Skeletal muscle tissue (tissue), 4 donors: Measurements from ENCODE around the gene HOXB2. TPM values are rescaled to one million over a fixed set of nuclear protein-coding genes. Genes with fewer than 3 reads are reported as not detected.

Experiments
- H3K27ac ChIP-seq: one replicate; pipeline ENCODE4 v1.7.0; 2013; ENCODE audit warnings: mild to moderate bottlenecking, low read depth, low read length, inconsistent platforms
- H3K27me3 ChIP-seq, 3 donors: one replicate each; pipeline ENCODE4 v1.7.0; 2013; ENCODE audit warnings: low read length in 3 of 3; ENCODE audit not compliant: control insufficient read depth in 3 of 3, insufficient read depth in 3 of 3
- H3K36me3 ChIP-seq, 3 donors: one replicate each; pipeline ENCODE4 v1.7.0; 2013; ENCODE audit warnings: low read length in 3 of 3; ENCODE audit not compliant: control insufficient read depth in 3 of 3, insufficient read depth in 3 of 3
- H3K4me1 ChIP-seq, 3 donors: one replicate each; pipeline ENCODE4 v1.7.0; 2013; ENCODE audit warnings: low read length in 3 of 3, mild to moderate bottlenecking in 3 of 3; ENCODE audit not compliant: control insufficient read depth in 3 of 3, insufficient read depth in 3 of 3
- H3K4me3 ChIP-seq, 3 donors: one replicate each; pipeline ENCODE4 v1.7.0; 2013; ENCODE audit warnings: low read length in 3 of 3
- H3K9ac ChIP-seq, 3 donors: one replicate each; pipeline ENCODE4 v1.7.0; 2013; ENCODE audit warnings: low read length in 3 of 3, mild to moderate bottlenecking in 3 of 3, moderate library complexity in 2 of 3, low read depth in 1 of 3
- H3K9me3 ChIP-seq, 3 donors: one replicate each; pipeline ENCODE4 v1.7.0; 2013; ENCODE audit warnings: low read length in 3 of 3; ENCODE audit not compliant: control insufficient read depth in 3 of 3
- total RNA-seq: library from RNA; depleted of rRNA; stranded (reverse); fragments of >200 nt; gene quantifications from one replicate; pipeline ENCODE4 v1.2.3, GENCODE V29; 2014
- donor health status: Osteomylitis.

HOXB2 gene
- total RNA-seq, 1 donor from 2014 or later = 3.1 TPM

GRCh38 chr17:48567209-48567608 is 22.3 kb upstream of the HOXB2 start:
- H3K9ac ChIP-seq = no peak overlapping the region
- peaks cover 20 to 92% (median 83%) of the 10 kb centered on the region in 3 donors for H3K27me3 ChIP-seq
- peaks cover 8 to 25% (median 12%) of the 10 kb centered on the region in 3 donors for H3K4me1 ChIP-seq
- peaks cover 0 to 2% (median 0%) of the 10 kb centered on the region in 3 donors for H3K36me3 ChIP-seq
- H3K27ac ChIP-seq = no peak overlapping the region
- H3K9me3 ChIP-seq = no peaks in the 10 kb centered on the region
- no peak overlapping the region for H3K4me3 ChIP-seq

GRCh38 chr17:48566717-48567116 is 21.8 kb upstream of the HOXB2 start:
- H3K9me3 ChIP-seq = no peaks in the 10 kb centered on the region
- no peak overlapping the region for H3K27ac ChIP-seq
- H3K4me1 ChIP-seq = peaks cover 8 to 21% (median 12%) of the 10 kb centered on the region in 3 donors
- no peak overlapping the region for H3K9ac ChIP-seq
- peaks cover 0 to 2% (median 0%) of the 10 kb centered on the region in 3 donors for H3K36me3 ChIP-seq
- no peak overlapping the region for H3K4me3 ChIP-seq
- peaks cover 20 to 91% (median 81%) of the 10 kb centered on the region in 3 donors for H3K27me3 ChIP-seq

GRCh38 chr17:48565925-48566710 is 21.2 kb upstream of the HOXB2 start:
- Histone ChIP-seq H3K9me3 (no peaks in the 10 kb centered on the region), H3K36me3 (peaks cover 0 to 2% (median 0%) of the 10 kb centered on the region in 3 donors), H3K4me1 (peaks cover 8 to 21% (median 12%) of the 10 kb centered on the region in 3 donors), H3K27me3 (peaks cover 20 to 91% (median 75%) of the 10 kb centered on the region in 3 donors), H3K9ac (no peak overlapping the region), H3K4me3 (no peak overlapping the region), H3K27ac (no peak overlapping the region)

- Histone ChIP-seq H3K27me3 (peaks cover 18 to 88% (median 73%) of the 10 kb centered on the region in 3 donors), H3K4me1 (peaks cover 6 to 24% (median 12%) of the 10 kb centered on the region in 3 donors), H3K36me3 (peaks cover 0 to 2% (median 0%) of the 10 kb centered on the region in 3 donors), H3K9ac (no peak overlapping the region), H3K9me3 (no peaks in the 10 kb centered on the region), H3K27ac (no peak overlapping the region), H3K4me3 (peak overlapping the region in 1 of 3 donors; percentile 78)
Observed at GRCh38 chr17:48565022-48565554, 20.2 kb upstream of the HOXB2 start.

GRCh38 chr17:48564188-48565021 is 19.5 kb upstream of the HOXB2 start:
- Histone ChIP-seq H3K27ac (no peak overlapping the region), H3K9me3 (no peaks in the 10 kb centered on the region), H3K9ac (peak overlapping the region in 2 of 3 donors; percentile 64 to 68), H3K27me3 (peaks cover 19 to 88% (median 70%) of the 10 kb centered on the region in 3 donors), H3K4me3 (peak overlapping the region; percentile 35 to 78 (median 42)), H3K36me3 (peaks cover 0 to 2% (median 0%) of the 10 kb centered on the region in 3 donors), H3K4me1 (peaks cover 6 to 24% (median 12%) of the 10 kb centered on the region in 3 donors)

GRCh38 chr17:48563867-48564187 is 18.9 kb upstream of the HOXB2 start:
- Histone ChIP-seq H3K36me3 (peaks cover 0 to 5% (median 0%) of the 10 kb centered on the region in 3 donors), H3K4me1 (peaks cover 4 to 24% (median 12%) of the 10 kb centered on the region in 3 donors)

GRCh38 chr17:48563385-48563838 is 18.5 kb upstream of the HOXB2 start:
- Histone ChIP-seq H3K4me3 (no peak overlapping the region), H3K9ac (no peak overlapping the region), H3K27me3 (peaks cover 19 to 87% (median 68%) of the 10 kb centered on the region in 3 donors), H3K27ac (no peak overlapping the region), H3K9me3 (no peaks in the 10 kb centered on the region), H3K36me3 (peaks cover 0 to 5% (median 0%) of the 10 kb centered on the region in 3 donors), H3K4me1 (peaks cover 4 to 24% (median 12%) of the 10 kb centered on the region in 3 donors)

More at GRCh38 chr17:48563867-48564187, 18.9 kb upstream of the HOXB2 start:
- no peak overlapping the region for H3K27ac ChIP-seq
- no peak overlapping the region for H3K9ac ChIP-seq
- H3K27me3 ChIP-seq = peaks cover 19 to 88% (median 70%) of the 10 kb centered on the region in 3 donors
- H3K4me3 ChIP-seq = no peak overlapping the region
- no peaks in the 10 kb centered on the region for H3K9me3 ChIP-seq

GRCh38 chr17:48562934-48563333 is 18.0 kb upstream of the HOXB2 start:
- peaks cover 19 to 87% (median 66%) of the 10 kb centered on the region in 3 donors for H3K27me3 ChIP-seq
- no peak overlapping the region for H3K9ac ChIP-seq
- peaks cover 4 to 24% (median 12%) of the 10 kb centered on the region in 3 donors for H3K4me1 ChIP-seq
- H3K9me3 ChIP-seq = no peaks in the 10 kb centered on the region
- H3K36me3 ChIP-seq = peaks cover 0 to 5% (median 0%) of the 10 kb centered on the region in 3 donors
- H3K27ac ChIP-seq = no peak overlapping the region
- H3K4me3 ChIP-seq = no peak overlapping the region

- Histone ChIP-seq H3K9ac (no peak overlapping the region), H3K4me3 (no peak overlapping the region), H3K27ac (no peak overlapping the region), H3K27me3 (peaks cover 19 to 90% (median 60%) of the 10 kb centered on the region in 3 donors), H3K4me1 (peaks cover 4 to 25% (median 10%) of the 10 kb centered on the region in 3 donors), H3K9me3 (no peaks in the 10 kb centered on the region), H3K36me3 (peaks cover 0 to 5% (median 0%) of the 10 kb centered on the region in 3 donors)
Observed at GRCh38 chr17:48561884-48562810, 17.2 kb upstream of the HOXB2 start.
